Tongue (tissue), 2 donors: ENCODE measurements around the gene ZNF75A. TPM values are rescaled to one million over a fixed set of nuclear protein-coding genes. Genes with fewer than 3 reads are reported as not detected.
"Not testable (repeated sequence)": the region's sequence is repeated elsewhere in the genome, so short reads cannot be mapped to it uniquely, and the experiment has no call there.

Experiments used
- DNase-seq: peaks from one replicate; pipeline ENCODE4 v3.0.0-alpha.2; 2015
- total RNA-seq: library from RNA; depleted of rRNA; stranded (reverse); fragments of >200 nt; gene quantifications from one replicate; pipeline ENCODE4 v1.2.3, GENCODE V29; 2014

ZNF75A gene
- total RNA-seq: 32.0 TPM

GRCh38 chr16:3305109-3306068 lies at the start of gene ZNF75A, which contains the start of gene TIGD7:
Gene ZNF75A, plus strand, starts transcription at chr16:3305497. Its CDS starts 2,932 bp downstream, at chr16:3308429.
Gene TIGD7, minus strand, starts transcription at chr16:3305430. Its CDS starts 4,816 bp downstream, at chr16:3300614.
- DNase-seq: peak; percentile 95

GRCh38 chr16:3256146-3256865 lies 49.0 kb upstream of the ZNF75A start, which contains the start of gene MEFV:
Gene MEFV, minus strand, starts transcription at chr16:3256633. Its CDS starts 46 bp downstream, at chr16:3256587.
- DNase-seq: no peak

DNA sequence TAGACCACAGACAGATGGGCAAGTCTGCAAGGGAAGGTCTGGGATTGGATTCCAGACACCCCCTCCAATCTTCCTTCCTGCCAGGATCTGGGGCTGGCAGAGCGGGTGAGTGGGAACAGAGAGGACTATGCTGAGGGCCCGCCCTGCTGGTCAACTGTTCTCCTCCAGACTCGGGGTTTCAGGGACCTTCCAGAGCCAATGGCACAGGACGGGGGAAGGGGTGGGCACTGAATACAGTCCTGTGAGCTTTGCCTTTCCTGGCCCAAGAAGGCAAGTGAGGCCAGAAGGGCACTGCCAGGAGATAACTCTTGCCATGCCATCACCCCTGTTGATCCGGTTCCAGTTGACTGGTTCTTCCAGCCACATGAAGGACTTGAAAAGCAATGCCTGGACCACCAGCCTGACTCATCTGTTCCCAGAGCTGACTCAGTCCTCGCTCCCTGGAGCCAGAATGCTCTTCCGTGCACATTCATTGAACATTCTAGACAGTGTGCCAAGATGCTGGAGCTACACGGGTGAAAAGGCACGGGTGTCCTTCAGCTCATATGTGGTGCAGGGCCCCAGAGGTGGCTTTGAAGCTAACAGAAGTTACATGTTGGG lies 48.3 kb upstream of the ZNF75A start:
- no peak for DNase-seq

GRCh38 chr16:3259836-3260235 lies 45.5 kb upstream of the ZNF75A start:
- DNase-seq: no peak

DNA sequence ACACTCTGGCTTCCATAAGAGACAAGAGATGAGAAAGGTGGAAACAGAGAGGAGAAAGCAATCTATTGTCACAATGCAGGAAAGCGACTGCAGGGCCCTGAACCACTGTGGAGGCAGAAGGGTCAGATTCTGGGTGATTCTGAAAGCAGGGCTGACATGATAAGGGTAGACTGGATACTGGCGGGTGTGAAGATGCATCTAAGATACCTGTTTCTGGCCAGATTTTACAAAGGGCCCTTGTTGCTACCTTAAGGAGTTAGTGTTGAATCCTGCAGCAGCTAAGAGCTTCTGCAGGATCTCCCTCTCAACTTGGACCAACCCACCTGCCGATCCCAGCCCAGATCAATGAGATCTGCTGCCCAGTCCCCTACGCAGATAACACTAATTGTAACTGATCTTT lies 42.8 kb upstream of the ZNF75A start:
- DNase-seq: no peak

- peak; percentile 99 for DNase-seq
Observed at GRCh38 chr16:3264137-3265036, 40.9 kb upstream of the ZNF75A start.

GRCh38 chr16:3266873-3267537 lies 38.3 kb upstream of the ZNF75A start:
- DNase-seq: peak; percentile 38

DNA sequence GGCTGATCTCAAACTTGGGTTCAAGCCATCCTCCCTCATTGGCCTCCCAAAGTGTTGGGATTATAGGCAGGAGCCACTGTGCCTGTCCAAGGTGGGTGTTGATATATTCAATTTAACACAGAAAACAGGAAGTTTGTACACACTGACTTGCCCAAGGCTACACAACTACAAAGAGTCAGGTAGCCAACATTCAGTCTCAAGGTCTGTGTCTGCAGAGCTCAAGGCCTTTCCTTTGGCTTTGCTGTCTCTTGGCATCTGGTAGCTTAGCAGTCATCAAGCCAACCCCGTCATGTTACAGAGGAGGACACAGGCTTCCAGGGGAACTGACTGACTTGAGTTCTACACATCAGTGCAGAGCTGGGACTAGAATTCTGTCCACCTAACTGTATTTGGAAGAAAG lies 37.0 kb upstream of the ZNF75A start:
- DNase-seq: no peak

DNA sequence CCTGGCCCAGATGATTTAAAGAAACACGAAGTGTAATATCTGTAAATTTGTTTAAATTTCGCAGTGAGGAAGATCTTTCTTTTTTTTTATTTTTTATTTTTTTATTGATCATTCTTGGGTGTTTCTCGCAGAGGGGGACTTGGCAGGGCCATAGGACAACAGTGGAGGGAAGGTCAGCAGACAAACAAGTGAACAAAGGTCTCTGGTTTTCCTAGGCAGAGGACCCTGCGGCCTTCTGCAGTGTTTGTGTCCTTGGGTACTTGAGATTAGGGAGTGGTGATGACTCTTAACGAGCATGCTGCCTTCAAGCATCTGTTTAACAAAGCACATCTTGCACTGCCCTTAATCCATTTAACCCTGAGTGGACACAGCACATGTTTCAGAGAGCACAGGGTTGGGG lies 34.6 kb upstream of the ZNF75A start:
- DNase-seq: not testable (repeated sequence)

- not testable (repeated sequence) for DNase-seq
Observed at GRCh38 chr16:3271281-3271680, 34.0 kb upstream of the ZNF75A start.

DNA sequence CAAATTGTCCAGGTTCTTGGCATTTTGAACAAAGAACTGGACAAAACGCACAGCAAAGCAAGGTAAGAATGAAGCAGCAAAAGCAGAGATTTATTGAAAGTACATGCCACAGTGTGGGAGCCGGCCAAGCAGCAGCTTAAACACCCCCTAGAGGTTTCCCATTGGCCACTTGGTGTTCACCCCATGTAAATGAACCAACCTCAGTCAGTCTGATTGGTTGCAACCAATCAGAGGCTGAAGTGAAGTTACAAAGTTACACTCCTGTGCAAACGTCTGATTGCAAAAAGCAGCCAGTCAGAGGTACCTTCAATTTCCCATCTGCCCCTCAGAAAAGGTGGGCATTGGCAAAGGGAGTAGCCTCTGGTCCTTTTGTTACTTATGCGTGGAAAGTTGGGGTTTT lies 30.8 kb upstream of the ZNF75A start:
- no peak for DNase-seq

GRCh38 chr16:3274947-3275346 lies 30.4 kb upstream of the ZNF75A start:
- no peak for DNase-seq

DNA sequence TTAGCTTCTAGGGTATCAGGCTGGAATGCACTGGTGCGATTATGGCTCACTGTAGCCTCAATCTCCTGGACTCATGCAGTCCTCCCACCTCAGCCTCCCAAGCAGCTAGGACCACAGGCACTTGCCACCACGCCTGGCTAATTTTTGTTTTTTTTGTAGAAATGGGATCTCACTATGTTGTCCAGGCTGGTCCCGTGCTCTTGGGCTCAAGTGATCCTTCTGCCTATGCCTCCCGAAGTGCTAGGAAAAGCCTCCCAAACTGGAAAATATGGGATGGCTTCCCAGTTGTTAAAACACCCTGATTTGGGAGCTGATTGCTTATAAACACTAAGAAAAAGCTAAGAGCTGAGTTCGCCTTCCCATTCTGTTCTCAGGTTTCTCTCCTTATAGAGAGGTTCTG lies 28.6 kb upstream of the ZNF75A start:
- DNase-seq: no peak

GRCh38 chr16:3281222-3281820 lies 24.0 kb upstream of the ZNF75A start:
- no peak for DNase-seq

- no peak for DNase-seq
Observed at GRCh38 chr16:3282103-3282729, 23.1 kb upstream of the ZNF75A start.

DNA sequence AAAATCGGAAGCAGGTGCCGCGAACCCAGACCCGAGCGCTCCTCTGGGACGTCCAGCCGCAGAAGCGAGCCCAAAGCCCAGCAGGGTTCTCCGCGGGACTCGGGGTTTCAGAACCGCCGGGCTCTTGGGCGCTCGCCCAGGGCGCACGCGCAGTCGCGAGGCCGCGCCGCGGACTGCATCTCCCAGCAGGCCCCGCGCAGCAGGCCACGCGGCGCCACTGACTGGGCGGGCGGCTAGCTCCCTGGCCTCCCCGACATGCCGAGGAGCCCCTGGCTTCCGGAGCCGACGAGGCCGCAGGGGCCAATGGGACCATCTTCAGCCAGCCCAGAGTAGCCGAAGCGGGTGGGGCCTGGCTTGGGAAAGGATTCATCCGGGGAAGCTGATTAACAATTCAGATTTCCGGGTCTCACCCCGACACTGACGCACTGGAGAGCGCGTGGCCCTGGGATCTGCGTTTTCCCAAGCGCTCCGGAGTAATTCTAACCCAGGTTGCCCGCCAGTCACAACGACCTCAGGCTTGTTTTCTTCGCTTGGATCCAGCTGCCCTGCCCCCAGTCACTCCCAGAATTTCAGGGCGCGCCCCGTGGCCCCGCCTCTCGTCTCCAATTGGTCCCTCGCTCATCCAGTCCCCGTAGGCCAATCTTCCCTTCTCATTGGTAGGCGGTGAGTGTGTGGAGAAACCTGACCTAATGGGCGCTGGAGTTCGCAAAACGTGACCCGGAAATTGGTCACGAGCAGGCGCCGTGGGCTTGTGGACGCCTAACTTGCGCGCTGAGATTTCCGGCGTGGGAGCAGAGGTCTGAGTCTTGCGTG lies 22.4 kb upstream of the ZNF75A start, which contains the start of gene ZNF263:
TSS of gene ZNF263 (plus strand) at position 762 of the 813 bp plus-strand sequence. CDS start 328 bp downstream, outside the sequence.
- peak; percentile 99 for DNase-seq

GRCh38 chr16:3283543-3284447 lies 21.5 kb upstream of the ZNF75A start:
- no peak for DNase-seq

DNA sequence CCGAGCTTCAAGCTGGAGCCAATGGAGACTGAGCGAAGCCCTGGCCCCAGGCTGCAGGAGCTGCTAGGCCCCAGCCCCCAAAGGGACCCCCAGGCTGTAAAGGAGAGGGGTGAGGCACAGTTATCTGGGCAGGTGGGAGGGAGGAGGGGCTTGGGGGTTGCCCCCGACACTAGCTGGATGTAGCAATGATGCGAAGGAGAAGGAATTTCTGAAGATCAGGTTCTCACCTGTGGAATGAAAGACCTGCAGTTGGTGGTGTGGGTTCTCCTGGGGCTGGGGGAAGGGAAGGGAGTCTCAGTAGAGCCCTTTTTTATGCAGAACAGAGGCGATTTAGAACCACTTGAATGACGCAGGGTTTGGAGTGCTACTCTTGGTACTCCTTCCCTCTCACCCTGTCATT lies 20.2 kb upstream of the ZNF75A start:
- no peak for DNase-seq
